ENCODE data around the gene L3MBTL1. TPM values are rescaled to one million over a fixed set of nuclear protein-coding genes. Genes with fewer than 3 reads are reported as not detected.

L3MBTL1 gene
- total RNA-seq, 1 experiment from 2014 or later, result 8.4 TPM

GRCh38 chr20:43549416-43550065, 42.0 kb downstream of the L3MBTL1 start:
- Histone ChIP-seq H3K27me3 (replicated peaks; ENCODE audit: control insufficient read depth, insufficient read depth, low read length) (no peaks in the 10 kb centered on the region), H3K4me3 (ENCODE audit: low read depth, low read length) (no peak overlapping the region), H3K9me3 (peaks cover 4% of the 10 kb centered on the region), H3K4me1 (no peaks in the 10 kb centered on the region), H3K36me3 (ENCODE audit: control insufficient read depth, insufficient read depth, low read length) (0 out of 2 replicates have a peak, but pooled peaks cover 2% of the 10 kb centered on the region)
- peaks cover 5% of the 10 kb centered on the region for H3K36me3 Mint-ChIP-seq (ENCODE audit: insufficient read depth, unreplicated experiment)
- POLR2A ChIA-PET, result no interaction called here
- no peaks in the 10 kb centered on the region for H3K4me1 Mint-ChIP-seq (ENCODE audit: low read depth, unreplicated experiment)
- H3K27me3 Mint-ChIP-seq (ENCODE audit: insufficient read depth, unreplicated experiment), result no peaks in the 10 kb centered on the region
- H3K4me3 Mint-ChIP-seq (ENCODE audit: unreplicated experiment), result no peak overlapping the region
- TF ChIP-seq CTCF (IDR thresholded peaks at IDR 0.05; ENCODE audit: insufficient read depth in 1 of 2, low read depth in 1 of 2, low read length in 1 of 2, severe bottlenecking in 1 of 2, unreplicated experiment in 1 of 2), result no peak
- CTCF ChIA-PET, result interaction anchor here (0.6 to 3.6 kb wide), 5 partner anchors 9 to 142 kb away, joined by 3 to 21 read pairs (median 3); partner anchors contain the start of genes IFT52 and SGK2
- BruUV-seq (replicated peaks), result no TSS peak
- DNase-seq, result peak in 1 of 2 experiments; percentile 38
- intact Hi-C loops (cut with micrococcal nuclease; ENCODE audit: unreplicated experiment), result no loop called here
- no peak overlapping the region for H3K27ac Mint-ChIP-seq (ENCODE audit: unreplicated experiment)
- H3K9me3 Mint-ChIP-seq (ENCODE audit: unreplicated experiment), result peaks cover 26% of the 10 kb centered on the region

- intact Hi-C loops (cut with micrococcal nuclease; ENCODE audit: unreplicated experiment), result no loop called here
- peaks cover 4% of the 10 kb centered on the region for H3K9me3 ChIP-seq
- BruUV-seq (replicated peaks), result no TSS peak
- H3K27me3 ChIP-seq (replicated peaks; ENCODE audit: control insufficient read depth, insufficient read depth, low read length), result no peaks in the 10 kb centered on the region
- H3K4me3 ChIP-seq (ENCODE audit: low read depth, low read length), result no peak overlapping the region
- peaks cover 5% of the 10 kb centered on the region for H3K36me3 Mint-ChIP-seq (ENCODE audit: insufficient read depth, unreplicated experiment)
- H3K27ac Mint-ChIP-seq (ENCODE audit: unreplicated experiment), result no peak overlapping the region
- ChIA-PET CTCF (interaction anchor here (0.7 to 3.6 kb wide), 3 partner anchors 8 to 13 kb away, joined by 3 to 21 read pairs (median 4); partner anchors contain the start of gene SGK2), POLR2A (no interaction called here)
- TF ChIP-seq CTCF (IDR thresholded peaks at IDR 0.05; ENCODE audit: insufficient read depth in 1 of 2, low read depth in 1 of 2, low read length in 1 of 2, severe bottlenecking in 1 of 2, unreplicated experiment in 1 of 2), result no peak
- H3K9me3 Mint-ChIP-seq (ENCODE audit: unreplicated experiment), result peaks cover 26% of the 10 kb centered on the region
- no peaks in the 10 kb centered on the region for H3K4me1 ChIP-seq
- 0 out of 2 replicates have a peak, but pooled peaks cover 2% of the 10 kb centered on the region for H3K36me3 ChIP-seq (ENCODE audit: control insufficient read depth, insufficient read depth, low read length)
- no peaks in the 10 kb centered on the region for H3K27me3 Mint-ChIP-seq (ENCODE audit: insufficient read depth, unreplicated experiment)
- no peak overlapping the region for H3K4me3 Mint-ChIP-seq (ENCODE audit: unreplicated experiment)
- DNase-seq, result no peak
- no peaks in the 10 kb centered on the region for H3K4me1 Mint-ChIP-seq (ENCODE audit: low read depth, unreplicated experiment)
These were observed 43.0 kb downstream of the L3MBTL1 start for GRCh38 chr20:43550456-43550855.

- Histone ChIP-seq H3K36me3 (ENCODE audit: control insufficient read depth, insufficient read depth, low read length) (no peaks in the 10 kb centered on the region), H3K27me3 (replicated peaks; ENCODE audit: control insufficient read depth, insufficient read depth, low read length) (no peaks in the 10 kb centered on the region), H3K4me3 (ENCODE audit: low read depth, low read length) (no peak overlapping the region), H3K9me3 (no peaks in the 10 kb centered on the region), H3K4me1 (peaks cover 26% of the 10 kb centered on the region)
- H3K4me1 Mint-ChIP-seq (ENCODE audit: low read depth, unreplicated experiment), result peaks cover 11% of the 10 kb centered on the region
- H3K27me3 Mint-ChIP-seq (ENCODE audit: insufficient read depth, unreplicated experiment), result no peaks in the 10 kb centered on the region
- H3K36me3 Mint-ChIP-seq (ENCODE audit: insufficient read depth, unreplicated experiment), result peaks cover under 1% of the 10 kb centered on the region
- TF ChIP-seq CTCF (IDR thresholded peaks at IDR 0.05; ENCODE audit: insufficient read depth in 1 of 2, low read depth in 1 of 2, low read length in 1 of 2, severe bottlenecking in 1 of 2, unreplicated experiment in 1 of 2), result no peak
- intact Hi-C loops (cut with micrococcal nuclease; ENCODE audit: unreplicated experiment), result no loop called here
- no TSS peak for BruUV-seq (replicated peaks)
- no peaks in the 10 kb centered on the region for H3K9me3 Mint-ChIP-seq (ENCODE audit: unreplicated experiment)
- DNase-seq, result no peak
- H3K4me3 Mint-ChIP-seq (ENCODE audit: unreplicated experiment), result no peak overlapping the region
- POLR2A ChIA-PET, result no interaction called here
- CTCF ChIA-PET, result interaction anchor here (0.6 kb wide), 1 partner anchor 16 kb away, joined by 3 read pairs; no protein-coding TSS in a partner anchor
- H3K27ac Mint-ChIP-seq (ENCODE audit: unreplicated experiment), result no peak overlapping the region
These were observed 46.9 kb downstream of the L3MBTL1 start for GRCh38 chr20:43554369-43554768.

Data from Caco-2 (cell line).